Right renal pelvis (tissue), 4 donors: ENCODE data around the gene MUC5AC. TPM values are rescaled to one million over a fixed set of nuclear protein-coding genes. Genes with fewer than 3 reads are reported as not detected.

Experiments used
- DNase-seq, 4 donors: peaks; one replicate each; pipeline ENCODE4 v3.0.0-alpha.2; 2013; ENCODE audit warnings: low read depth in 4 of 4, low spot score in 3 of 4, missing footprints in 1 of 4
- polyA plus RNA-seq, 4 donors: library from polyadenylated mRNA; unstranded; fragments of 120-200 nt; gene quantifications; one replicate each; pipeline ENCODE4 v1.2.1, GENCODE V29; 2013; ENCODE audit not compliant: insufficient read length in 4 of 4

Gene MUC5AC
- polyA plus RNA-seq, 4 donors = under 0.01 TPM; not detected in 3

GRCh38 chr11:1220941-1221721, 63.4 kb downstream of the MUC5AC start:
- DNase-seq = no peak

GRCh38 chr11:1221848-1222311, 64.1 kb downstream of the MUC5AC start:
- DNase-seq = no peak

GRCh38 chr11:1222491-1223345, 65.0 kb downstream of the MUC5AC start, which contains the start of gene MUC5B:
MUC5B (plus strand) TSS chr11:1223066; CDS start chr11:1223124, 58 bp downstream.
- no peak for DNase-seq

- DNase-seq = no peak
Measured at GRCh38 chr11:1223346-1224110, 65.8 kb downstream of the MUC5AC start.

- DNase-seq = no peak
Measured at GRCh38 chr11:1224111-1224490, 66.3 kb downstream of the MUC5AC start.

- no peak for DNase-seq
Measured at GRCh38 chr11:1224491-1225385, 67.0 kb downstream of the MUC5AC start.

GRCh38 chr11:1225386-1226225, 67.9 kb downstream of the MUC5AC start:
- no peak for DNase-seq

- DNase-seq = no peak
Measured at GRCh38 chr11:1226226-1226985, 68.7 kb downstream of the MUC5AC start.

GRCh38 chr11:1226986-1227550, 69.3 kb downstream of the MUC5AC start:
- DNase-seq = no peak

- DNase-seq = no peak
Measured at GRCh38 chr11:1227551-1228100, 69.9 kb downstream of the MUC5AC start.

- no peak for DNase-seq
Measured at GRCh38 chr11:1228101-1228821, 70.5 kb downstream of the MUC5AC start.

GRCh38 chr11:1228921-1229451, 71.2 kb downstream of the MUC5AC start:
- no peak for DNase-seq

- DNase-seq = no peak
Measured at GRCh38 chr11:1229471-1230120, 71.8 kb downstream of the MUC5AC start.

- no peak for DNase-seq
Measured at GRCh38 chr11:1230121-1230455, 72.3 kb downstream of the MUC5AC start.

- no peak for DNase-seq
Measured at GRCh38 chr11:1230456-1231395, 73.0 kb downstream of the MUC5AC start.
